DND-41 (cell line): ENCODE results near the gene RASGEF1B.

ENCODE experiments used
- ATAC-seq: fragments of 200-7000 bp; cut with Tn5 transposase; 3 replicates; pipeline ENCODE4 v1.9.1; 2021; ENCODE audit warnings: low read depth; ENCODE audit not compliant: insufficient read depth
- DNase-seq: peaks from one replicate; pipeline ENCODE4 v3.0.0-alpha.2; 2020
- H2AFZ ChIP-seq: 2 replicates; pipeline ENCODE4 v1.6.0; 2012; ENCODE audit warnings: low read depth, low read length
- H3K27ac ChIP-seq: 2 replicates; pipeline ENCODE4 v1.5.1; 2012; ENCODE audit warnings: low read length, inconsistent platforms
- H3K27me3 ChIP-seq: fragments of 200-600 bp; sonication (generic); 2 replicates; pipeline ENCODE4 v1.6.0; 2012; ENCODE audit warnings: low read length, mild to moderate bottlenecking, inconsistent platforms; ENCODE audit not compliant: insufficient read depth, poor library complexity
- H3K36me3 ChIP-seq: 2 replicates; pipeline ENCODE4 v1.5.1; 2012; ENCODE audit warnings: low read length, inconsistent platforms; ENCODE audit not compliant: insufficient read depth
- H3K4me1 ChIP-seq: 2 replicates; pipeline ENCODE4 v1.5.1; 2012; ENCODE audit warnings: mild to moderate bottlenecking, low read length; ENCODE audit not compliant: insufficient read depth
- H3K4me2 ChIP-seq: 2 replicates; pipeline ENCODE4 v1.6.0; 2012; ENCODE audit warnings: mild to moderate bottlenecking, moderate library complexity, low read length, inconsistent platforms; ENCODE audit not compliant: insufficient read depth
- H3K4me3 ChIP-seq, 2 experiments: fragments of 200-600 bp in 1 of 2; shearing (Covaris generic) in 1 of 2; 2 replicates each; pipeline ENCODE4 v1.5.1; 2012 to 2016; ENCODE audit warnings: inconsistent platforms in 2 of 2, low read length in 2 of 2, mild to moderate bottlenecking in 2 of 2, low read depth in 1 of 2, moderate library complexity in 1 of 2
- H3K79me2 ChIP-seq: 2 replicates; pipeline ENCODE4 v1.6.0; 2012; ENCODE audit warnings: low read length, inconsistent platforms; ENCODE audit not compliant: insufficient read depth
- H3K9ac ChIP-seq: 2 replicates; pipeline ENCODE4 v1.6.0; 2012; ENCODE audit warnings: low read depth, mild to moderate bottlenecking, inconsistent platforms, low read length, moderate library complexity
- H3K9me3 ChIP-seq: 2 replicates; pipeline ENCODE4 v1.5.1; 2012; ENCODE audit warnings: low read length, moderate library complexity, mild to moderate bottlenecking, inconsistent platforms; ENCODE audit not compliant: insufficient read depth, severe bottlenecking
- H4K20me1 ChIP-seq: 2 replicates; pipeline ENCODE4 v1.6.0; 2012; ENCODE audit warnings: low read length; ENCODE audit not compliant: insufficient read depth
- CTCF ChIP-seq: IDR thresholded peaks from 2 replicates; pipeline ENCODE4 v1.5.1; 2012; ENCODE audit warnings: borderline replicate concordance, low read length, moderate library complexity, mild to moderate bottlenecking; ENCODE audit not compliant: poor library complexity, severe bottlenecking; ENCODE audit errors: extremely low read depth
- EZH2 ChIP-seq: IDR thresholded peaks from 3 replicates; pipeline ENCODE4 v1.6.1; 2012; ENCODE audit warnings: borderline replicate concordance, low read depth, mild to moderate bottlenecking, moderate library complexity, low read length, inconsistent platforms; ENCODE audit not compliant: severe bottlenecking

Gene RASGEF1B

GRCh38 chr4:81445196-81445595, 26.5 kb downstream of the RASGEF1B start:
- ATAC-seq (no peak), DNase-seq (no peak)
- H3K36me3 ChIP-seq: peaks cover 18% of the 10 kb centered on the region; the same call in 1 of the 2 replicates
- no peaks in the 10 kb centered on the region for H4K20me1 ChIP-seq
- TF ChIP-seq CTCF: no peak
- TF ChIP-seq EZH2: no peak
- no peak overlapping the region for H3K9ac ChIP-seq
- no peak overlapping the region for H3K4me2 ChIP-seq
- H3K79me2 ChIP-seq: no peaks in the 10 kb centered on the region
- H3K4me3 ChIP-seq: no peak overlapping the region
- no peak overlapping the region for H2AFZ ChIP-seq
- no peaks in the 10 kb centered on the region for H3K27me3 ChIP-seq
- H3K9me3 ChIP-seq: no peaks in the 10 kb centered on the region
- H3K27ac ChIP-seq: no peak overlapping the region
- no peaks in the 10 kb centered on the region for H3K4me1 ChIP-seq

GRCh38 chr4:81442484-81443085, 29.1 kb downstream of the RASGEF1B start:
- H3K27me3 ChIP-seq: no peaks in the 10 kb centered on the region
- no peak overlapping the region for H3K4me3 ChIP-seq
- no peaks in the 10 kb centered on the region for H3K79me2 ChIP-seq
- H3K27ac ChIP-seq: no peak overlapping the region
- TF ChIP-seq CTCF (no peak), EZH2 (no peak)
- no peak overlapping the region for H2AFZ ChIP-seq
- no peak overlapping the region for H3K9ac ChIP-seq
- DNase-seq: no peak
- ATAC-seq: no peak
- peaks cover 15% of the 10 kb centered on the region; the same call in 1 of the 2 replicates for H3K36me3 ChIP-seq
- H4K20me1 ChIP-seq: no peaks in the 10 kb centered on the region
- H3K4me1 ChIP-seq: no peaks in the 10 kb centered on the region
- no peak overlapping the region for H3K4me2 ChIP-seq
- no peaks in the 10 kb centered on the region for H3K9me3 ChIP-seq

- no peak overlapping the region for H2AFZ ChIP-seq
- no peak overlapping the region for H3K4me3 ChIP-seq
- no peaks in the 10 kb centered on the region for H4K20me1 ChIP-seq
- H3K27me3 ChIP-seq: no peaks in the 10 kb centered on the region
- no peaks in the 10 kb centered on the region for H3K9me3 ChIP-seq
- H3K4me2 ChIP-seq: no peak overlapping the region
- H3K9ac ChIP-seq: no peak overlapping the region
- ATAC-seq: no peak
- peaks cover 15% of the 10 kb centered on the region; the same call in 1 of the 2 replicates for H3K36me3 ChIP-seq
- H3K27ac ChIP-seq: no peak overlapping the region
- DNase-seq: no peak
- TF ChIP-seq CTCF: no peak
- no peak for TF ChIP-seq EZH2
- no peaks in the 10 kb centered on the region for H3K4me1 ChIP-seq
- no peaks in the 10 kb centered on the region for H3K79me2 ChIP-seq
Measured at GRCh38 chr4:81440949-81441348, 30.8 kb downstream of the RASGEF1B start.
